Fibroblast of lung (primary cell): ENCODE measurements around the gene SEMA5A.

Experiments used
- CTCF ChIP-seq, 2 donors: IDR thresholded peaks in 1 of 2; conservative IDR thresholded peaks in 1 of 2; 1 replicate in 1 of 2; 2 replicates in 1 of 2; pipeline ENCODE4 v1.5.1; 2011 to 2012; ENCODE audit warnings: low read length in 2 of 2, control low read depth in 1 of 2, inconsistent platforms in 1 of 2, low read depth in 1 of 2, mild to moderate bottlenecking in 1 of 2
- EZH2 ChIP-seq: IDR thresholded peaks from 2 replicates; pipeline ENCODE4 v1.5.1; 2012; ENCODE audit warnings: low read length, control low read depth, mild to moderate bottlenecking; ENCODE audit errors: missing control alignments

GRCh38 chr5:9040475-9040874, 505.4 kb downstream of the SEMA5A start:
- TF ChIP-seq CTCF (conservative IDR thresholded peaks at IDR 0.05 in 1 of 2, IDR thresholded peaks at IDR 0.05 in 1 of 2; ENCODE audit: low read depth in 1 of 2, low read length in 2 of 2) (no peak), EZH2 (no peak)
